Measurements from ENCODE around the gene PDSS2. TPM values are rescaled to one million over a fixed set of nuclear protein-coding genes. Genes with fewer than 3 reads are reported as not detected.

PDSS2 gene
- total and polyA plus RNA-seq, 2 of the 4 experiments (the other 2 are of a cell fraction): 8.6 to 9.2 TPM

GRCh38 chr6:107413966-107414645, 45.3 kb downstream of the PDSS2 start:
- BruUV-seq (replicated peaks): no TSS peak
- Histone ChIP-seq H2AK5ac (ENCODE audit: low read depth, low read length) (no peak overlapping the region), H2AK9ac (replicated peaks; ENCODE audit: low read depth, low read length, poor library complexity) (no peak overlapping the region), H4K20me1 (ENCODE audit: insufficient read depth, low read length) (no peaks in the 10 kb centered on the region), H2AFZ (replicated peaks; ENCODE audit: low read length, poor library complexity) (no peak overlapping the region), H3K27ac (ENCODE audit: insufficient read depth, low read length) (no peak overlapping the region), H3K56ac (ENCODE audit: extremely low read depth, insufficient read depth, low read length) (no peak overlapping the region), H3K14ac (replicated peaks; ENCODE audit: low read depth, low read length) (no peak overlapping the region), H3K36me3 (ENCODE audit: control insufficient read depth, insufficient read depth, low read length) (no peaks in the 10 kb centered on the region), H3K23ac (ENCODE audit: low read depth, low read length) (no peak overlapping the region), H4K5ac (ENCODE audit: low read depth, low read length) (no peak overlapping the region), H2BK15ac (ENCODE audit: low read depth, low read length) (no peak overlapping the region), H3K4me2 (ENCODE audit: low read depth, low read length) (no peak overlapping the region), H3K4ac (ENCODE audit: low read depth, low read length) (no peak overlapping the region), H3K18ac (ENCODE audit: low read depth, low read length) (no peak overlapping the region), H4K91ac (ENCODE audit: insufficient read depth, low read depth, low read length) (no peak overlapping the region), H3K9ac (ENCODE audit: low read depth, low read length) (no peak overlapping the region), H3K4me1 (ENCODE audit: control insufficient read depth, insufficient read depth, low read length) (peaks cover 2% of the 10 kb centered on the region), H3K9me3 (ENCODE audit: control insufficient read depth, insufficient read depth, low read length) (no peaks in the 10 kb centered on the region), H3K9me1 (ENCODE audit: insufficient read depth, low read length) (peaks cover 5% of the 10 kb centered on the region; the same call in 1 of the 2 replicates), H2BK20ac (ENCODE audit: low read depth, low read length) (no peak overlapping the region), H3K79me1 (ENCODE audit: low read depth in 1 of 2, low read length in 2 of 2) (peaks cover 9 to 10% of the 10 kb centered on the region in 2 experiments), H3K27me3 (ENCODE audit: control insufficient read depth, insufficient read depth, low read length) (no peaks in the 10 kb centered on the region), H2BK120ac (ENCODE audit: low read depth, low read length) (no peak overlapping the region), H2BK5ac (ENCODE audit: low read depth, low read length, poor library complexity, severe bottlenecking) (no peak overlapping the region), H4K8ac (ENCODE audit: low read depth in 2 of 2, low read length in 2 of 2) (no peak overlapping the region), H3K4me3 (ENCODE audit: insufficient read depth, low read depth, low read length) (no peak overlapping the region)
- no peak for TF ChIP-seq SMC3 (IDR thresholded peaks at IDR 0.05; ENCODE audit: low read depth, low read length)
- no peak for TF ChIP-seq MXI1 (IDR thresholded peaks at IDR 0.05; ENCODE audit: borderline replicate concordance, low read depth, low read length)
- TF ChIP-seq CHD1 (IDR thresholded peaks at IDR 0.05; ENCODE audit: low read depth, low read length): no peak
- TF ChIP-seq CEBPB (IDR thresholded peaks at IDR 0.05; ENCODE audit: low read depth, low read length): no peak
- no peak for TF ChIP-seq MAFK (IDR thresholded peaks at IDR 0.05; ENCODE audit: low read depth, low read length)
- TF ChIP-seq CTCF (conservative IDR thresholded peaks at IDR 0.05; ENCODE audit: low read depth, low read length): no peak
- TF ChIP-seq RAD21 (IDR thresholded peaks at IDR 0.05; ENCODE audit: low read length): no peak
- TF ChIP-seq RCOR1 (IDR thresholded peaks at IDR 0.05; ENCODE audit: insufficient replicate concordance, low read length): no peak
- TF ChIP-seq RFX5 (IDR thresholded peaks at IDR 0.05; ENCODE audit: low read depth, low read length): no peak
- TF ChIP-seq NFE2L2 (IDR thresholded peaks at IDR 0.05; ENCODE audit: low read depth, low read length): no peak
- TF ChIP-seq MAZ (IDR thresholded peaks at IDR 0.05; ENCODE audit: borderline replicate concordance, low read depth, low read length): no peak
- TF ChIP-seq FOS (IDR thresholded peaks at IDR 0.05; ENCODE audit: low read depth, low read length): no peak
- no peak for TF ChIP-seq ELK1 (IDR thresholded peaks at IDR 0.05; ENCODE audit: borderline replicate concordance, low read depth, low read length)
- TF ChIP-seq USF2 (IDR thresholded peaks at IDR 0.05; ENCODE audit: low read depth, low read length): no peak
- TF ChIP-seq POLR2A (IDR thresholded peaks at IDR 0.05; ENCODE audit: low read depth, low read length): no peak
- ChIA-PET CTCF (no interaction called here), POLR2A (ENCODE audit: unreplicated experiment) (no interaction called here)
- dilution Hi-C loops (cut with HindIII; ENCODE audit: low sequenced_read_pairs, unreplicated experiment): no loop called here
- DNase-seq: no peak
- intact Hi-C loops (cut with micrococcal nuclease): no loop called here
- no peak for ATAC-seq (ENCODE audit: low read depth)
- in situ Hi-C loops (cut with MboI; ENCODE audit: low sequenced_read_pairs): no loop called here

Data from IMR-90 (cell line).